Measurements from ENCODE around the gene CLK3. TPM values are rescaled to one million over a fixed set of nuclear protein-coding genes. Genes with fewer than 3 reads are reported as not detected.

The CLK3 gene
- total and polyA plus RNA-seq, 2 of the 8 experiments (the other 6 are each of a cell fraction or from before 2014, with no cell fraction given) = 43.5 to 67.3 TPM

GRCh38 chr15:74603789-74604705 lies 11.6 kb upstream of the CLK3 start (continued):
- no peak for TF ChIP-seq USF2 (IDR thresholded peaks at IDR 0.05; ENCODE audit: low read length)
- TF ChIP-seq ZNF274 (IDR thresholded peaks at IDR 0.05; ENCODE audit: borderline replicate concordance, extremely low read depth, low read length) = no peak
- no peak for TF ChIP-seq SP1 (IDR thresholded peaks at IDR 0.05; ENCODE audit: low read depth, low read length)
- no peak for TF ChIP-seq POLR2A (IDR thresholded peaks at IDR 0.05; ENCODE audit: control extremely low read depth in 1 of 2, low read depth in 2 of 2, low read length in 2 of 2)
- TF ChIP-seq CBX8 (IDR thresholded peaks at IDR 0.05; ENCODE audit: borderline replicate concordance, low read depth, low read length) = no peak

Data from H1 (cell line).